ENCODE data around the gene CD44.

Gene CD44

GRCh38 chr11:35162745-35163144 is 23.8 kb downstream of the CD44 start:
- ATAC-seq = no peak
- no peak for TF ChIP-seq OSR1 (CRISPR knock-in tag; IDR thresholded peaks at IDR 0.05)

GRCh38 chr11:35163209-35163608 is 24.2 kb downstream of the CD44 start:
- TF ChIP-seq SNAI2 (CRISPR knock-in tag; IDR thresholded peaks at IDR 0.05) = no peak
- TF ChIP-seq TCF4 (CRISPR knock-in tag; IDR thresholded peaks at IDR 0.05; ENCODE audit: borderline replicate concordance) = no peak
- TF ChIP-seq TSHZ2 (CRISPR knock-in tag; IDR thresholded peaks at IDR 0.05) = no peak
- TF ChIP-seq ZNF8 (CRISPR knock-in tag; IDR thresholded peaks at IDR 0.05) = no peak
- TF ChIP-seq ZC3H10 (CRISPR knock-in tag; IDR thresholded peaks at IDR 0.05) = no peak
- TF ChIP-seq PPARA (CRISPR knock-in tag; IDR thresholded peaks at IDR 0.05; ENCODE audit: borderline replicate concordance) = no peak

GRCh38 chr11:35163702-35164496 is 24.9 kb downstream of the CD44 start:
- no peak for ATAC-seq
- no peak for TF ChIP-seq OSR1 (CRISPR knock-in tag; IDR thresholded peaks at IDR 0.05)
- TF ChIP-seq ARNTL (CRISPR knock-in tag; IDR thresholded peaks at IDR 0.05; ENCODE audit: borderline replicate concordance, low read depth) = no peak
- no peak for TF ChIP-seq SNAI2 (CRISPR knock-in tag; IDR thresholded peaks at IDR 0.05)
- no peak for TF ChIP-seq ZFP30 (CRISPR knock-in tag; IDR thresholded peaks at IDR 0.05)
- TF ChIP-seq ZNF8 (CRISPR knock-in tag; IDR thresholded peaks at IDR 0.05) = no peak
- TF ChIP-seq CSDC2 (CRISPR knock-in tag; IDR thresholded peaks at IDR 0.05) = no peak
- TF ChIP-seq ZFP3 (CRISPR knock-in tag; IDR thresholded peaks at IDR 0.05) = no peak
- TF ChIP-seq GLIS3 (CRISPR knock-in tag; IDR thresholded peaks at IDR 0.05) = no peak
- TF ChIP-seq ZC3H10 (CRISPR knock-in tag; IDR thresholded peaks at IDR 0.05) = no peak
- no peak for TF ChIP-seq CSRNP3 (CRISPR knock-in tag; IDR thresholded peaks at IDR 0.05)
- TF ChIP-seq TOX (CRISPR knock-in tag; IDR thresholded peaks at IDR 0.05; ENCODE audit: borderline replicate concordance) = no peak
- no peak for TF ChIP-seq TCF4 (CRISPR knock-in tag; IDR thresholded peaks at IDR 0.05; ENCODE audit: borderline replicate concordance)
- TF ChIP-seq ZNF70 (CRISPR knock-in tag; IDR thresholded peaks at IDR 0.05) = no peak

More at GRCh38 chr11:35163209-35163608, 24.2 kb downstream of the CD44 start:
- ATAC-seq = peak; percentile 22

- TF ChIP-seq PPARA (CRISPR knock-in tag; IDR thresholded peaks at IDR 0.05; ENCODE audit: borderline replicate concordance) (no peak), BACH2 (CRISPR knock-in tag; IDR thresholded peaks at IDR 0.05; ENCODE audit: borderline replicate concordance) (no peak), OSR1 (CRISPR knock-in tag; IDR thresholded peaks at IDR 0.05) (no peak), PATZ1 (CRISPR knock-in tag; IDR thresholded peaks at IDR 0.05; ENCODE audit: borderline replicate concordance) (no peak), ESRRG (CRISPR knock-in tag; IDR thresholded peaks at IDR 0.05) (no peak)
- ATAC-seq = no peak
These were observed 26.1 kb downstream of the CD44 start for GRCh38 chr11:35165030-35165422.

- ATAC-seq = peak; percentile 3; the same call in 2 of the 3 replicates
- TF ChIP-seq RARB (CRISPR knock-in tag; IDR thresholded peaks at IDR 0.05) (no peak), TSHZ2 (CRISPR knock-in tag; IDR thresholded peaks at IDR 0.05) (no peak), ESRRG (CRISPR knock-in tag; IDR thresholded peaks at IDR 0.05) (no peak), POU6F1 (CRISPR knock-in tag; IDR thresholded peaks at IDR 0.05; ENCODE audit: borderline replicate concordance, low read depth) (no peak), GLIS3 (CRISPR knock-in tag; IDR thresholded peaks at IDR 0.05) (no peak), PPARA (CRISPR knock-in tag; IDR thresholded peaks at IDR 0.05; ENCODE audit: borderline replicate concordance) (no peak), ISL1 (CRISPR knock-in tag; IDR thresholded peaks at IDR 0.05) (no peak), ZNF8 (CRISPR knock-in tag; IDR thresholded peaks at IDR 0.05) (no peak), ZNF70 (CRISPR knock-in tag; IDR thresholded peaks at IDR 0.05) (no peak)
These were observed 26.7 kb downstream of the CD44 start for GRCh38 chr11:35165423-35166368.
